Ishikawa (cell line): ENCODE measurements around the gene MYH9.
A peak's percentile ranks its signal among the peaks of the same experiment; 100 is the strongest.

Experiments
- CEBPB ChIP-seq: IDR thresholded peaks from 2 replicates; pipeline ENCODE4 v1.6.1; 2012
- CREB1 ChIP-seq: IDR thresholded peaks from 2 replicates; pipeline ENCODE4 v1.6.1; 2012; ENCODE audit warnings: low read depth
- EGR1 ChIP-seq: IDR thresholded peaks from 2 replicates; pipeline ENCODE4 v1.6.1; 2012
- EP300 ChIP-seq: IDR thresholded peaks from 2 replicates; pipeline ENCODE4 v1.6.1; 2012; ENCODE audit warnings: borderline replicate concordance
- FOXM1 ChIP-seq: IDR thresholded peaks from 2 replicates; pipeline ENCODE4 v1.6.1; 2012; ENCODE audit warnings: low read depth, borderline replicate concordance
- MAX ChIP-seq: IDR thresholded peaks from 2 replicates; pipeline ENCODE4 v1.6.1; 2012
- NFIC ChIP-seq: IDR thresholded peaks from 2 replicates; pipeline ENCODE4 v1.6.1; 2012
- RAD21 ChIP-seq: IDR thresholded peaks from 2 replicates; pipeline ENCODE4 v1.6.1; 2012; ENCODE audit warnings: low read depth
- TAF1 ChIP-seq: IDR thresholded peaks from 2 replicates; pipeline ENCODE4 v1.6.1; 2012; ENCODE audit warnings: low read depth, mild to moderate bottlenecking
- TCF12 ChIP-seq: IDR thresholded peaks from 2 replicates; pipeline ENCODE4 v1.6.1; 2012; ENCODE audit warnings: low read depth
- TEAD4 ChIP-seq: IDR thresholded peaks from 2 replicates; pipeline ENCODE4 v1.6.1; 2012
- USF1 ChIP-seq: IDR thresholded peaks from 2 replicates; pipeline ENCODE4 v1.6.1; 2012
- YY1 ChIP-seq: IDR thresholded peaks from 2 replicates; pipeline ENCODE4 v1.6.1; 2012; ENCODE audit warnings: low read depth
- ZBTB7A ChIP-seq: IDR thresholded peaks from 2 replicates; pipeline ENCODE4 v1.6.1; 2012; ENCODE audit warnings: low read depth
- TF ChIP-seq, protein P1 (sequence below): IDR thresholded peaks from 2 replicates; pipeline ENCODE4 v1.6.1; 2012; ENCODE audit warnings: low read depth, mild to moderate bottlenecking

The MYH9 gene

GRCh38 chr22:36398601-36399471 is 11.1 kb upstream of the MYH9 start:
- TF ChIP-seq EP300 (no peak), TEAD4 (no peak), FOXM1 (no peak), RAD21 (no peak), EGR1 (no peak), MAX (no peak), TAF1 (no peak), ZBTB7A (no peak), CEBPB (no peak), CREB1 (no peak), TCF12 (no peak), USF1 (no peak), NFIC (no peak), YY1 (no peak)
- TF ChIP-seq, protein P1, sequence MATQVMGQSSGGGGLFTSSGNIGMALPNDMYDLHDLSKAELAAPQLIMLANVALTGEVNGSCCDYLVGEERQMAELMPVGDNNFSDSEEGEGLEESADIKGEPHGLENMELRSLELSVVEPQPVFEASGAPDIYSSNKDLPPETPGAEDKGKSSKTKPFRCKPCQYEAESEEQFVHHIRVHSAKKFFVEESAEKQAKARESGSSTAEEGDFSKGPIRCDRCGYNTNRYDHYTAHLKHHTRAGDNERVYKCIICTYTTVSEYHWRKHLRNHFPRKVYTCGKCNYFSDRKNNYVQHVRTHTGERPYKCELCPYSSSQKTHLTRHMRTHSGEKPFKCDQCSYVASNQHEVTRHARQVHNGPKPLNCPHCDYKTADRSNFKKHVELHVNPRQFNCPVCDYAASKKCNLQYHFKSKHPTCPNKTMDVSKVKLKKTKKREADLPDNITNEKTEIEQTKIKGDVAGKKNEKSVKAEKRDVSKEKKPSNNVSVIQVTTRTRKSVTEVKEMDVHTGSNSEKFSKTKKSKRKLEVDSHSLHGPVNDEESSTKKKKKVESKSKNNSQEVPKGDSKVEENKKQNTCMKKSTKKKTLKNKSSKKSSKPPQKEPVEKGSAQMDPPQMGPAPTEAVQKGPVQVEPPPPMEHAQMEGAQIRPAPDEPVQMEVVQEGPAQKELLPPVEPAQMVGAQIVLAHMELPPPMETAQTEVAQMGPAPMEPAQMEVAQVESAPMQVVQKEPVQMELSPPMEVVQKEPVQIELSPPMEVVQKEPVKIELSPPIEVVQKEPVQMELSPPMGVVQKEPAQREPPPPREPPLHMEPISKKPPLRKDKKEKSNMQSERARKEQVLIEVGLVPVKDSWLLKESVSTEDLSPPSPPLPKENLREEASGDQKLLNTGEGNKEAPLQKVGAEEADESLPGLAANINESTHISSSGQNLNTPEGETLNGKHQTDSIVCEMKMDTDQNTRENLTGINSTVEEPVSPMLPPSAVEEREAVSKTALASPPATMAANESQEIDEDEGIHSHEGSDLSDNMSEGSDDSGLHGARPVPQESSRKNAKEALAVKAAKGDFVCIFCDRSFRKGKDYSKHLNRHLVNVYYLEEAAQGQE = no peak

GRCh38 chr22:36397131-36398093 is 9.6 kb upstream of the MYH9 start:
- TF ChIP-seq RAD21 = no peak
- TF ChIP-seq USF1 = peak; percentile 41
- no peak for TF ChIP-seq TCF12
- TF ChIP-seq TEAD4 = peak; percentile 71
- no peak for TF ChIP-seq CREB1
- TF ChIP-seq CEBPB = peak; percentile 41; the same call in 1 of the 2 replicates
- TF ChIP-seq ZBTB7A = no peak

DNA sequence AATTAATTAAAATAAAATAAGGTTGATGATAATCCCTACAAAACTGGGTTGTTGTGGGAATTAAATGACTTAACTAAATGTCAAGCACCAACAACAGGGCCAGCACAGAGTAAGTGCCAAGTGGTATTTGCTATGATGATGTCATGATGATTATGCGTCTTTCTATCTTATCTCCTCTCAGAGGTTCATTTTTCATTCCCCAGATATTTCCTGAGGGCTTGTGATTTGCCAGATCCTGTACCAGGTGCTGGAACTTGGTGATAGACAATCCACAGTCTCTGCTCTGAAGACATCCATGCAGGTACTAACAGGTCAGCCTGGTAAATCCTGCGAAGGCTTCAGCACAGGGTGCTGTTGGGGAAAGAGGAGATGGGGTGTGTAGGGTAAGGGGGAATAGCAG is 8.1 kb upstream of the MYH9 start:
- TF ChIP-seq FOXM1 (no peak), YY1 (no peak), MAX (no peak), TEAD4 (no peak), NFIC (no peak), EGR1 (no peak), ZBTB7A (no peak), RAD21 (no peak), CEBPB (no peak), CREB1 (no peak), TAF1 (no peak), EP300 (no peak), TCF12 (no peak), USF1 (no peak)
- TF ChIP-seq, protein P1 = no peak

DNA sequence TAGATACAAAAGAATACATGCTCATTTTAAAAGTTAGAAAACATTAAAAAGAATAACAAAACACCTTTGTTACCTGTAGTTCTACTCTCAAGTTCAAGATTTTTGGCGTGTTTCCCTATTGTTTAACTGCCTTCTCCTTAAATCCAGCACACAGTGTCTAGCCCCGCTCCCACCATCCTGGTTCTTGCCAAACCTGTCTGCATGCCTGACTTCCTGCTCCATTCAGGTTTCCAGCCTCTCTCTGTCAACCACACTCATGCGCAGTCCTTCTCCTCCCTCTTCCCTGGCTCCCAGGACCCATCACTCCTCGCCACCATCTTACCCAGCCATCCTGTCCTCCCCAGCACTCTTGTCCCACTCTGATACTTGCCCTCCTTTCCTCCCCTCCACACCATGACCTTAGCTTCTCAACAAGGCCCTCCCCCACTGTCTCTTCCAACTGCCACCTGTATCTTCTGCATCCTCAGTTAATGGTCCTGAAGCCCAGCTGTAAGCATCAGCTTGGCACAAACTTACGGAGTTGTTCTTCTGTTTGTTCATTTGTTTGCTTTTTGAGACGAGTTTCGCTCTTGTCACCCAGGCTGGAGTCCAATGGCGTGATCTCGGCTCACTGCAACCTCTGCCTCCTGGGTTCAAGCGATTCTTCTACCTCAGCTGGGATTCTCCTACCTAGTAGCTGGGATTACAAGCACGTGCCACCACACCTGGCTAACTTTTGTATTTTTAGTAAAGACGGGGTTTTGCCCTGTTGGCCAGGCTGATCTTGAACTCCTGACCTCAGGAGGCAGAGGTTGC is 7.5 kb upstream of the MYH9 start:
- 0 out of 2 replicates have a peak, but pooled peaks have one; percentile 29 for TF ChIP-seq YY1
- TF ChIP-seq EGR1 = no peak
- 0 out of 2 replicates have a peak, but pooled peaks have one; percentile 34 for TF ChIP-seq MAX
- TF ChIP-seq ZBTB7A = no peak
